NCI-H460 (cell line): ENCODE data around the gene EPHA5. TPM values are rescaled to one million over a fixed set of nuclear protein-coding genes. Genes with fewer than 3 reads are reported as not detected.
"Not testable (repeated sequence)": the region's sequence is repeated elsewhere in the genome, so short reads cannot be mapped to it uniquely, and the experiment has no call there.

Source experiments
- DNase-seq: peaks from one replicate; pipeline ENCODE4 v3.0.0-alpha.2; 2016; ENCODE audit warnings: low read depth; ENCODE audit errors: extremely low read depth
- total RNA-seq: library from RNA; depleted of rRNA; stranded (reverse); fragments of >200 nt; shearing (Covaris generic); gene quantifications from 2 replicates; pipeline ENCODE4 v1.2.3, GENCODE V29; 2014

The EPHA5 gene
- total RNA-seq, 1 experiment from 2014 or later, result 21.7 TPM

- no peak for DNase-seq
Measured at GRCh38 chr4:65386927-65387326, 283.4 kb downstream of the EPHA5 start.

DNA sequence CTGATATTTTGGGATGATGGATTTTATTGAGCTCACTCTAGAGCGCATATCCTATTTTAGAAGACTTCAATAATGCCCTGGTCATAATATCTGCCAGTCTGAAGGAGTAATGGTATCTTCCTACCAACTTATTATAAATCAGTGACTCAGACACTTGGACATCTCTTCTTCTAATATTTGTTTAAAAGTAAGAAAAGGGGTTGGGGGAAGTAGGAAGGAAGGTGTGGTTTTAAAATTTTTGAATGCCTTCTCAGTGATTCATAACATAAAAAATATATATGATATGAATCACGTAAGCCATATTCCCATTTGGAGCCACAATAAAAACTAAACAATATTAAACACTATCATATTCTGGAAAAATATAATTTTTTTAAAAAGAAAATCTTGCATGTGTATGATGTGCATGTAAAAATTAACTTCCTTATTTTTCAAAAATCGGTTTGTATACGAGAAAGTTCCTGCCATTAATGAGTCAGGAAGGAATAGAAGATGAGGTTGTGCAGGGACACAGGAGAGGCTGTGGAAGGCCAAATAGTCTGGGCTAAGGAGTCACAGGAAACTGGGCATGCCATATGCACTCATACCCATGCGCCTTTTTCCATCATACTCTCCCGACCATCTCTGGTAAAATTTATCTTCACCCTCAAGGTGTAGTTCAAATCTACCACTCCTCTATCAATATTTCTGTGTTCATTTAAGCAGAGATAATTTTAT lies 286.5 kb downstream of the EPHA5 start:
- DNase-seq, result no peak

GRCh38 chr4:65381648-65382047 lies 288.6 kb downstream of the EPHA5 start:
- no peak for DNase-seq

GRCh38 chr4:65370709-65371108 lies 299.6 kb downstream of the EPHA5 start:
- DNase-seq, result no peak

- no peak for DNase-seq
Measured at GRCh38 chr4:65367306-65367705, 303.0 kb downstream of the EPHA5 start.

DNA sequence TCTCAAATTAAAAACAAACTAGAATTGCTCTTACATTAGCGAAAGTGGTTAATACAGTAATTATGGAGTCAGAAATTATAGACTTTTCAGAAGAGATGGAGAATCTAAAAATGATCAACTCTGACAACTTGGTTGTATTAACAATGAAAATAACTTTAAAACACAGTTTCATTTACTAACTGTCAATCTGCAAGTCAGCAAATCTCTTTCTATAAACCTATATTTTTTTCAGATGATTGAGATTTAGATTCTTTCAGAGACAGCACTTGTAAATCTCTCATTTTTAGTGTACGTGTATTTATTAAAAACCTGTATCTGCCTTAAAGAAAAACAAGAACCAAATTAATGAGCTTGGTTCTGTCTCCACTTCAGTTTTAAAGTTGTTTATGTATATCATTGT lies 311.4 kb downstream of the EPHA5 start:
- DNase-seq, result no peak

GRCh38 chr4:65353098-65353497 lies 317.2 kb downstream of the EPHA5 start:
- DNase-seq, result no peak

DNA sequence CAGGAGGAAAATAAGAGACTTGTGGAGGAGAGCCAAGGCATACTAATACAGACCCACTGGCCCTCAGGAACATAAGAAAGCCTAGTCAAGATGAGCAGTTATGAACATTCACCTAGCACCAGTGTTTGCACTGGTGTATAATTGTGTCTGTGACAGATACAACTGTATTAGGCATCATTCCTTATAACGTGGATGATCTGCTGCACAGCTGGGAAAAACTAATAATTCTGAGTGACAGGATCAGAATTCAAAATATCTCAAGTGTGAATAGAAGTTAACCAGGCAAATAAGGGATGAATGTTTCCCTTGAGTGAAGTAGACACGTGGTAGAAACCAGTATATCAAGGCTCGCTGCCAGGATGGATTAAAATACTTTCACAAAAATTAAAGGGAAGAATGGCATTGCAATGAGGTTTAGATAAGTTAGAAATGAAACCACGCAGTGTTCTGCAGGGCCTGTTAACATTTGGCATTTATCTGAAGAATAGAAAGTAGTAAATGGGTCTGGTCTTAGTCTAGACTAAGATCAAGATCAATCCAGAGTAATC lies 325.9 kb downstream of the EPHA5 start:
- DNase-seq, result no peak

GRCh38 chr4:65343342-65343741 lies 326.9 kb downstream of the EPHA5 start:
- no peak for DNase-seq

GRCh38 chr4:65341557-65341956 lies 328.7 kb downstream of the EPHA5 start:
- no peak for DNase-seq

GRCh38 chr4:65340382-65341109 lies 329.7 kb downstream of the EPHA5 start:
- no peak for DNase-seq

DNA sequence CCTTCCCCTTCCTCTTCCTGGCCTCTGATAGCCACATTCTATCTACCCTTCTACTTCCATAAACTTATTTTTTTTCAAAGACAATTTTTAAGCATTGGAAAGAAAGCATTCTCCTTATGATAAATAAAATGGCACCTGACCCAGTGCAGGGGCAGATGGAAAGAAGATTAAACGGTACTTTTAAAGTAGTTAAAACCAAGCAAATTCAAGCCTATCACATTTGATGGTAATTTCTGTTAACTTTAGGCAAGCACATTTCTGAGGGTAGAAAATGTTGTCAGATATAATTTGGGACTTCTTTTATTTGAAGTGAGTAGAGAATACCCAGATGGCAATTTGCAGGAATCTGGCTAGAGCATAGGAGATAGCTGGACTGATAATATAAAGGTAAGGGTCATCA lies 332.9 kb downstream of the EPHA5 start:
- no peak for DNase-seq

DNA sequence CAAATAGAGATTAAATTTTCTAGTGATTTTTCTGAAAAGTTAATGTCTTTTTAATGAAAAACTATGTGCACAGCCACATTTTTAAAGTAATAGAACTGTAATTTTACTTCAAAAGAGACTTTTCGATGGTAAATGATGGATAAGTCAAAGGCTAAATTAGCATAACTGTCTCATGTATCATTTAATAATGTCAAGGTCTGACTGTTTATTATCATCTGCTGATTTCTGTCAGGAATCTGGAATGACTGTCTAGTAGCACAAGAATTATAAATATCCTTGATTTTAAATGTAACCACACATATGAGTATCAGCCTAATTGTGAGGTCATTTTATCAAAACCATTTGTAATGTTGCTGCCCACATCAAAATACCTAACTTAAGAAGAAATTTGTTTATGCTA lies 333.8 kb downstream of the EPHA5 start:
- DNase-seq, result no peak

DNA sequence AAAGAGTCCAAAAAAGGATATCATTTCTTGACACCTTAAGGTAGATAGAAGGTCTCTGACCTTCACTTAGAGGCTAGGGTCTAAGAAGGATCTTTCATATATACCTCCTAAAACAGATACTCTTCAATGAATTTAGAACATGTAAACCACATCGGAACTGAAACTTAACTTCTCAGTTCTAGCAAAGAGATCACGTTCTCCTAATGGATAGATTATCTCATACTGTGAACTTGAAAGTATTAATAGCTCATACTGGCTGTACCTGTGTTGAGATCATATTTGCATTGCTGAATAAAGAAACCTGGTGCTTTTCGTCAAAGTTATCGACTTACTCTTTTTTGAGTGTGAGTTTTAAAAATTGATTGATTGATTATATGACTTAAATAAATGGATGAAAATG lies 353.8 kb downstream of the EPHA5 start:
- no peak for DNase-seq

DNA sequence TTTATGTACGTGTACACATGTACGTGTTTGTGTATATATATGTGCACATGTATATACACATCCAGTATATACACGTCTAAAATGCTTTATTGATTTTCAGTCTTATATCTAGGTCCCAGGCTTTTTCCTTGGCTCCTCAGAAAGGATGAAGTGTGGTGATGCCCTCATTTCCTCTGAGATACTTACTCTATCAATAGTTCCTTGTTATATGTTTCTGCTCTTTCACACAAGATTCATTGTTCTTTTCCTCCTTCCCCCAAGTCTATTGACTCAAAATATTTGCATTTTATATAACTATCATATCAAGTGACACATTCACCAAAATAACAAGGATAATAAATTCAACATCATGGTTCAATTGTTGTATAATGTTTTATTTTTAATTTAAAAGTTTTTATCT lies 359.2 kb downstream of the EPHA5 start:
- DNase-seq, result no peak

- no peak for DNase-seq
Measured at GRCh38 chr4:65310586-65310985, 359.7 kb downstream of the EPHA5 start.

DNA sequence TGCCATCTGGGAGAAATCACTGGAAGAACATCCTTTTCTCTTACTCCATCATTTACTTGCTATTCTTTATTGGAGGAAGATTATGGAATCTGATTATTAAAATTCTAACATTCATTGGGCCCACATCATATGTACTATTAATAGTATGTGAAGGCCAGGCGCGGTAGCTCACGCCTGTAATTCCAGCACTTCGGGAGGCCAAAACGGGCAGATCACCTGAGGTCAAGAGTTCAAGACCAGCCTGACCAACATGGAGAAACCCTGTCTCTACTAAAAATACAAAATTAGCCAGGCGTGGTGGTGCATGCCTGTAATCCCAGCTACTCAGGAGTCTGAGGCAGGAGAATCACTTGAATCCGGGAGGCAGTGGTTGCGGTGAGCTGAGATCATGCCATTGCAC lies 361.7 kb downstream of the EPHA5 start:
- DNase-seq, result not testable (repeated sequence)

- DNase-seq, result no peak
Measured at GRCh38 chr4:65302145-65302544, 368.1 kb downstream of the EPHA5 start.

DNA sequence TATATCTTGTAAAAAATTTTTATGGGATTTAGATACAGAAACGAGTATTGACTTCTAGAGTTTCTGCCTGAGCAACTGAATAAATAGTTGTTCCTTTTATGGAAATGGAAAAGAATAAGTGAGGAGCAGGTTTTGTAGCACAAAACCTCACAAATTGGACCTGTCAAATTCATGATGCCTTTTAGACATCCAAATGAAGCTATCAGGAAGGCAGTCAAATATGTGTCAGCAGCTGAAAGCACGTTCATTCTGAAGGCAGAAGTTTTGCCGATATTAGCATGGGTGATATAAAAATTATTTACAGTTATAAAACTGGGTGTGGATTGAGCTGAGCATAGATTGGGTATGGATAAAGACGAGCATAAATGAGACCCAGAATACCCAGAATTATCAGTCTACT lies 374.0 kb downstream of the EPHA5 start:
- no peak for DNase-seq

DNA sequence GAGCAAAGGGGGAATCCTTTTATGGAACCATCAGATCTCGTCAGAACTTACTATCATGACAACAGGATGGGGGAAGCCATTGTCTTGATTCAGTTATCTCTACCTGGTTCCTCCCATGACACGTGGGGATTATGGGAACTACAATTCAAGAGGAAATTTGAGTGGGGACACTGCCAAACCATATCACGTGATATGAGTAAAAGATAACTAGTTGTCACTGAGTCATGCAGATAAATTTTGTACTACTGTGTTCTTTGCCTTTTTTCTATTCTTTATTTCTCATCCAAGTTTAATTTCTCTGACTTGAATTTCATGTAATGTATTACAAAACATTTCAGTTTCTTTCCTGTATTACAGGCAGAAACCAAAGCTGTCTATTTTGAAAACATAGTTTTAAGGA lies 383.2 kb downstream of the EPHA5 start:
- DNase-seq, result no peak
